Activated CD4-positive, alpha-beta T cell treated with anti-CD3 and anti-CD28 coated beads, Interleukin-2, amount 50 U/mL, for 24 hours (primary cell): ENCODE measurements around the gene USB1.
A peak's percentile ranks its signal among the peaks of the same experiment; 100 is the strongest.

Experiments used
- DNase-seq, 2 donors: peaks; one replicate each; pipeline ENCODE4 v3.0.0-alpha.2; 2020; ENCODE audit warnings: low read depth in 1 of 2, low spot score in 1 of 2

USB1 gene, protein sequence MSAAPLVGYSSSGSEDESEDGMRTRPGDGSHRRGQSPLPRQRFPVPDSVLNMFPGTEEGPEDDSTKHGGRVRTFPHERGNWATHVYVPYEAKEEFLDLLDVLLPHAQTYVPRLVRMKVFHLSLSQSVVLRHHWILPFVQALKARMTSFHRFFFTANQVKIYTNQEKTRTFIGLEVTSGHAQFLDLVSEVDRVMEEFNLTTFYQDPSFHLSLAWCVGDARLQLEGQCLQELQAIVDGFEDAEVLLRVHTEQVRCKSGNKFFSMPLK

DNA sequence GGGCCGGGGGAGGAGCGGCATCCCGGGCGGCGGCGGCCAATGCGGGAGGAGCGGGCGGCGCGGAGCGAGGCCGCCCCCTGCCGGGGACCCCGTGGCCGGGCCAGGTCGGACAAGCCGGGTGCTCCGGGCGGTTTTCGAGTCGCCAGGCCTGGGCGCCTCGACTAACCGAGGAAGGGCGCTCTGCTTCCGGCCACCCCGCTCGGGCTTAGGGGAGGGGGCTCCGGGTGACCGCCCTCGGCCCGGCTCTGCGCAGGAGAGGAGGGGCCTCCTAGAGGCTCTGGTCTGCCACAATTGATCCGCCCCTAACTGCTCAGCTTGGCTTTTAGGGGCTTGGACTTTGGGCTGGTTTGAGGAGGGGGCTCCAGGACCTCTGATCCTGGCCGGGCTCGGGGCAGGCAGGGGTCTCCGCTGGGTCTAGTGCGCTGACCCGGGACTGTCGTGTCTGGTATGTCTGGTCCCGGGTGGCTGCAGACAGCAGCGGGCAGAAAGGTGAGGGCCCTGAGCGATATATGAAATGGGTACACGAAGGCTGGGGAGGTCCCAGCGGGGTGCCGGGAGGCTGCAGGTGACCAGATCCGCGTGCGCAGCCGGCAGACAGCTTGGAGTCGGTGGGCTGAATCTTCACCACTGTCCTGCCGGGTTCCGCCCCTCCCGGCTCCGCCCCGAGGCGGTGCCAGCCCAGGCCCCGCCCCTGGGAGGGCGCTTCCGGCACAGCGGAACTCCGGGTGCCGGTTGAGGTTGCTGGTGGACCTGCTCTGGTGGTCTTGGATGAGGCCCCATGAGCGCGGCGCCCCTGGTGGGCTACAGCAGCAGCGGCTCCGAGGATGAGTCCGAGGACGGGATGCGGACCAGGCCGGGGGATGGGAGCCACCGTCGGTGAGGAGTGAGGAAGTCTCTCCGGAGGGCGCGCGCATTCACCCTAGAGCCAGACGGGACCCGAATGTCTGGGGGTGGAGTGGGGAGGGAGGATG is at the start of gene USB1:
TSS of gene USB1 (plus strand) at position 702 of the 971 bp plus-strand sequence. CDS start at position 779, 77 bp downstream.
- DNase-seq = peak; percentile 65 to 76

DNA sequence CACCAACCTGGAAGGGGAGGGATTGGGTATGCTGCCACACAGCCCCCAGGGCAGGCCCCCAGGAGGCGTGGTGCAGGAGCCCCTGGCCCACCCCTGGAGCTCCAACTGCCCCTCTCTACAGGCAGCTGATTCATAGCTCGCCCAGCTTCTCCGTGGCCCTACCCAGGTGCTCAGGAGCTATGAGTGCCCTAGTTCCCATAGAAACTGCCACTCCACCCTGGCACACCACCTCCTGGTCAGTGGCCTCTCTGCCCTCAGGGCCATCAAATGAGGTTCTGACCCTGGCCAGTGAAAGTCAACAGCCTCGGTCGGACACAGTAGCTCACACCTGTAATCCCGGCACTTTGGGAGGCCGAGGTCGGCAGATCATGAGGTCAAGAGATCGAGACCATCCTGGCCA is 48.3 kb upstream of the USB1 start:
- DNase-seq = no peak

DNA sequence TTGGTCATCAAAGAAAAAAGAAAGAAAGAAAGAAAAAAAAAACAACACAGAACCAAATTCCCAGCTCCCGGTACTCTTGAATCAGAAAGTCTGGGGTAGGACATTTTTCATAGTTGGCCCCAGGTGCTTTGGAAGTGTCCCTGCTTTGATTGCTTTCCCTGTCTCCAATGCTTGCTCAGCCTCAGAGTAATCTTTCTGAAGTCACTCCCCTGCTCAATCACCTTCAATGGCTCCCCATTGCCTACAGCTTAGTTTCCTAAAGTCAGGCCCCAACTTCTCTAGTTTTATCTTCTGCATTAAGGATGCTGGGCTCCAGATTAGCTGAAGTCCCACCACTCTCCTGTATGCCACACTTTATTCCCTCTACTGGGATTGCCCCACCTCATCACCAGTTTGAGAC is 47.4 kb upstream of the USB1 start:
- DNase-seq = no peak

DNA sequence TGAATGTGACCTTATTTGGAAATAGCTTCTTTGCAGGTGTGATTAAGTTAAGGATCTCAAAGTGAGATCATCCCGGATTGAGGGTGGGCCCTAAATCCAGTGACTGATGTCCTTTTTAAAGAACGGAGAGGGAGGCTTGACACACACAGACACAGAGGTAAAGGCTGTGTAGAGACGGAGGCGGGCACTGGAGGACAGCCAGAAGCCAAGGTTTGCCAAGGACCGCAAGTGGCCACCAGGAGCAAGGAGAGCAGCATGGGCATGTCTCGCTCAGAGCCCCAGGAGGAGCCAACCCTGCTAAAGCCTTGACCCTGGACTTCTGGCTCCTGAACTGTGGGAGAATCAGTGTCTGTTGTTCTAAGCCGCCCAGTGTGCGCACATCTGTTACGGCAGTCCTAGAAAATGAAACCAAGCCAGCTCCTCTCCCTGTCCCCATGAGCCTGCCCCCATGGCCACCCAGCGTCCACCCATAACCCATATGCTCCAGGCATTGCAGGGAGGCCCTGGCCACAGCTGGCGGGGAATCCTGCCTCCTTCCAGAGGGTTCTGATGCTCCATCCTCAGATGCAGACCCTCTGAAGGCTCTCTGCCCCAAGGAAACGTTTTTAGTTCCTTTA is 45.5 kb upstream of the USB1 start:
- no peak for DNase-seq

DNA sequence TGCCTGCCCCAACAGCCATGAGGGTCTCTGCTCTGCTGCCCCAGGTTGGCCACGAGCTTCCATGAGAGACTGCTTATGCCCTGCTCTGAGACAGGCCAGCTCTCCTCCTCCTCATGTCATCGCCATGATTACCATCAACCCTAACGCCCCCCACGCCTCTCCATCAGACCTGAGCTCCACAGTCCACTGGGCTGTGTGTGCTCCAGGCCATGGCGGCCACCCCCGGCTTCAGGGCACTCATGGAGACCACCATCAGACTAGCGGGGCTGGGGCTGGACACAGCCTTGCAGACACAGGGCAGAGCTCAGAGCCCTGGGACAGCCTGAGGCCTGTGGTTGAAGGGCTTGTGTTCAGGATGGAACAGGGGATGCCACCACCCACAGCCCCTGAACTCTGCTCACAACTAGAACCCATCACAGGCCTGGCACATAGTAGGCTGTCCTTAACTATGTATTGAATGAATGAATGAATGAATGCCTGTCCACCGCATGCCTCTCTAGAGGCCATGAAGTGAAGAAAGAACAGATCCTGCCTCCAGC is 44.9 kb upstream of the USB1 start:
- DNase-seq = no peak

DNA sequence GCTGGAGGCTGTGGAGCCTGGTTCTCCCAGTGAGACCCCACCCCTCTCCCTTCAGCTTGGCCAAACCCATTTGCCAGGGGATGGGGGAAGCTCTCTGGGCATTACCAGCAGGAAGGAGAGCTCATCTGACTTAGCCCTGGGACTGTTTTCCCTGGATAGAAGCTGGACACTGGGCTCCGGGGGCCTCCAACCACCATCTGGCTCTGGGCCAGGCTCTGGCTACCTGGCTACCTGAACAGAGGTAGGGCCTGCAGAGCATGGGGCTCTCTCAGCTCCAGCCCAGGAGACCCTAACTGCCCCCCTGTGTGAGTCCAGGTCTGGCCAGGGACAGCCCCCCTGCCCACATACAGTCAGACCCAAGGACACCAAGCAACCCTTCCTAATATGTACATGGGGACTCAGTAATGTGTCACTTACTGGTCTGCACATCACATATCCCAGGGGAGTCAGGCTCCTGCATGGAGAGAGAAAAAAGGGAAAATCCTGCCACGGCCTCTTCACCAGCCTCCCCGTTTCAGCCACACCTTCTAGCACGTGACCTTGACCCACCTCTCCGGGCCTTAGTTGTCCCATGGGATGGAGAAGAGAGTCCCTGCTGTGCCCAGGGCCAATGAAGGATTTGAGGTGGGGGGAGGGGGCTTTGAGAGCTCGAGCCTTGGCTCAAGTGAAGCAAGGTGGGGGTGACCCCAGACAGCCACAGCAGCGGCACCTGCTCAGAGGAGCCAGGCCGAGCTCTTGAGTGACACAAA is 44.1 kb upstream of the USB1 start:
- no peak for DNase-seq

DNA sequence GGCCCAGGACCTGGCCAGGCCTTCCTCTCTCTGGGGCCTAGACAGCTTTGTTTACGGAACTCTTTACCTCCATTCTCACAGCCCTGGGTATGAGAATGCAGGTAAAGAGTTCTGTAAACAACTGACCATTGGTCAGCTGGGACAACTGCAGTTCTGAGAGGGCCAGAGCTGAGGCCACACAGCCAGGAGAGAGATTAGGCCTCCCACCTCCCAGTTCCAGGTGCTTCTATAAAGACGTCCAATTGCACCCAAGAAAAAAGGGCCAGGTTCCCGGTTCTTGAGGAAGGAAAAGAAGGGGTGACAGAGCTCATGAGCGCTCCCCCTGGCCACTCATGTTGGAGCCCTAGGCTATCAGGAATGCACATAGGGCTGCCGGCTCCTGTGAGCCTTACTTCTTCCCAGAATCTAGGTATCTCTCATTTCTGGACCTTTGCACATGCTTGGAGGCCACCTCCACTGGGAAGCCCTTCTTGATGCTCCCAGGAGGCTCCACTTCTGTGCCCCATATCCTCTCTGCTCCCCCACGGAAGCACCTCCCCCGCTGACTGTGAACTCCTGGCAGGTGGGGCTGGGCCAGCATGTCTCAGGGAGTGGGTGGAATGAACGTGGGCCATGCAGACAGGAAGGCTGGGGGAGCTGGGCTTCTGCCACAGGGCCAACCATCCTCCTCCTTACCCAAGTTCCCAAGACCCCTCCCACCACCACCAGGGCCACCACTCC is 43.4 kb upstream of the USB1 start:
- DNase-seq = no peak

DNA sequence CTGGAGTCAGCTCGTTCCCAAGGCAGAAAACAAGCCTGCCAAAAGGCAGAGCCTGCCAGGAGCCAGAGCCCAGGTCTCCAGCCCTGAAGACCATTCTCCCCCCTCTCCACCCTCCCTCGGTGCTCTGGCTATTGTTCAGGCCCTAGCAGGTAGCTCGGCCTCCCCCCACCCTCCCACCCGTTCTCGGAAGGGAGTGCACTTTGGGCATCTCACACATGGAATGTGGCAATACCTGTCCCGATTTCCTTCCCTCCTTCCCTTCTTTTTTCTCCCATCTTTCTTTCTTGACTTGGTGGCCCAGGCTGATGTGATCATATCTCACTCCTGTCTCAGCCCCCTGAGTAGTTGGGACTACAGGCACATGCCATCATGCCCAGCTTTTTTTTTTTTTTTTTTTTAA is 42.7 kb upstream of the USB1 start:
- DNase-seq = no peak

DNA sequence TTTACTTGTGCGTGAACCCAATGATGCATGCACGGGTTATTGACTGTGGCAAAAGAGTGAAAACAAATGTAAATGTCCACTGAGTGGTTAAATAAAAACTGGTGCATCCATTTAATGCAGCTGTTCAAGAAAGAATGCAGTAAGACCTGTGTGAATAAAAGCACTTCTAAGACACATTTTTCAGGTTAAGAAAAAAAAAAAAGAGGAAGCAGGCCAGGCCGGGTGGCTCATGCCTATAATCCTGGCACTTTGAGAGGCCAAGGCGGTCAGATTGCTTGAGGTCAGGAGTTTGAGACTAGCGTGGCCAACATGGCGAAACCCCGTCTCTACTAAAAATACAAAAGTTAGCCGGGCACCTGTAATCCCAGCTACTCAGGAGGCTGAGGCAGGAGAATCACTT is 42.1 kb upstream of the USB1 start:
- no peak for DNase-seq

DNA sequence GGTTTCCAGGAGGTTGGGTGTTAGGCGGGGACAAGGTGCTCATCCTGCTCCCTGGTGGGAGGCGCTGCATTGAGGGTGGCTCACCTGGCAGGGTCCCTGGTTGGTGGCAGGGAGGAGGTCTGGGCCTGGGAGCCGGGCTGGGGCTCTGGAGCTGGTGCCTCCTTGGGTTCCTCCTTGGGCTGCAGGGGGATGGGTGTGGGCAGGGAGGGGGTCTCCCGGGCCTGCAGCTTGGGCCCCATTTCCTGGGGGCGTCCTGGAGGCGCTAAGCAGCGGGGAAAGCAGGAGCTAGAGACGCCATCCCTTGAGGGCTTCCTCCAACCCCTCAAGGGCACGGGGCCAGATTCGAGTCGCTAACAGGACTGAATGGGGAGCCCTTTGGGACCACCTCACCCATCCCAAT is 41.4 kb upstream of the USB1 start:
- DNase-seq = no peak

DNA sequence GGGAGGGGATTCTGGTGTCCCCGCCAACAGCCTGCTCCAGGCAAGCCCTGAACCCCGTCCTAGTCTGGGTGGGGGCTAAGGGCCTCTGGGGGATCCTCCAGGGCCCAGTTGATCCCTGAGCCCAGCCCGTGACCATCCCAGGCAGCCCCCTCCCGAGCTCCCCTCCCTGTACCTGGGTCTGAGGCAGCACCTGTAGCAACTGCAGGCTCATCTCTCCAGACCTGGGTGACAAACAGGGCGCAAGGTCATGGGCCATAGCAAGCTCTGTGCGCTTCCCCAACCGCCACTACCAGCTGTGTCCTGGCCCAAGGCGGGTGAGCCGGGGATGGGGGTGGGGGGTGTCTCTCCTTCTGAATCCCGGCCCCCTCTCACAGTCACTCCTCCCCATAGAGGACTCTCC is 40.9 kb upstream of the USB1 start:
- no peak for DNase-seq

DNA sequence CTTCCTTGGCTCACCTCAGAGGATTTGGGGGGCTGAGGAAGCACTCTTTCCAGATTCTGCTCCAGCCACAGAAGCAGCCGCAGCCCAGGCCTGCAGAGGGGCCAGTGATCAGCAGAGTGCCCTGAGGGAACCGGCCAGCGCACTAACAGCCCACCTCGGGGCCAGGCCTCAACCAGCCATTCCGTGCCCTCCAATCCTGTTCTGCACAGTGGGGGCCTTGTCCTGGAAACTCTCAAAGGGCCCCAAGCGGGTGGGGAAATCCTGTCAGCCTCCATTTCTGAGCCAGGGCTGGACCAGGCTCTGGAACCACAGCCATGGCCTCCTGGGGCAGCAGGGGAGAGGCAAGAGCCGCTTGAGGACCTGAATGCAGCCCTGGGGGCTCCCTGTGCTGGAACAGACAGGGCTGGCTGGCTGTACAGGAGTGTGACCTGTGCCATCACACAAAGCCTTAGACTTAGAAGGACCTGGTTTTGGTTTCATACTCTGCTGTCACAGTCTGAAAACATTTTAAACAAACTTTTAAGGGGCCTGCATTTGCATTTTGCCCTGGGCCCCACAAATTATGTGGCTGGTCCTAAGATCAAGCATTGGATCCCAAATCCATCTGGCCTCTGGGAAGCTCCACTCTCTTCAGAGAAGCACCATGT is 40.3 kb upstream of the USB1 start:
- no peak for DNase-seq

DNA sequence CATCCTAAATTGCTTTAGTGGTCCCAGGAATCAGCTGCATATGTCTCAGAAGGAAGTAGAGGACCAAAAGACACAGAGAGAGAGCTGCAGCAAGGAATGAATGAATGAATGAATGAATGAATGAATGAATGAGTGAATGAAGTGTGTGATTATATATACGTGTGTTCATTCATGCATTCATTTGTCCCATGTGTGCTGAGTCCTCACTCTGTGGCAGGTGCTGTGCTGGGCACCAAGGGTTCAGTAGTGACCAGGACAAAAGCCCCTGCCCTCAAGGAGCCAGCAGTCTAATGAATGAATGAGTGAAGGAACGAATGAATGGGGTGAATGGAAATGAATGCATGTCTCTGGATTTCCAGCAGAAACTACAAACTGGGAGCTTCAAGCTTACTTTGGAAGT is 39.7 kb upstream of the USB1 start:
- DNase-seq = no peak

DNA sequence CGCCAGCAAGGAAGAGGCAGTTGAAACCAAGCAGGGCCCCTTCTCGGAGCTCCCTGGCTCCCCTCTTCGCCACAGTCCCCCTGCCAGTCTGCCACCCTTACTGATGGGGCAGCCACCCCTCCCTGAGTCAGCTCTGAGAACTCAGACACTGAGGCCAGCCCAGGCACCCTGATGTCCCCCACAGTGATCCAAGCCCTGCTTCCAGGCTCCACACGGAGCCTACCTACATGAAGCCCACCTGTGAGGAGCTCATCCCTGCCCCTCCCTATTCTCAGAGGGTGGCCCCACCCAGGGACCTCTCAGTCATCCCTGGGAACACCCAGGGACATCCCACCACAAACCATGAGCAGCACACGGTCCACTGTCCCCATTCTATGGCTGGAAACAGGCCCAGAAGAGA is 39.2 kb upstream of the USB1 start:
- DNase-seq = no peak

DNA sequence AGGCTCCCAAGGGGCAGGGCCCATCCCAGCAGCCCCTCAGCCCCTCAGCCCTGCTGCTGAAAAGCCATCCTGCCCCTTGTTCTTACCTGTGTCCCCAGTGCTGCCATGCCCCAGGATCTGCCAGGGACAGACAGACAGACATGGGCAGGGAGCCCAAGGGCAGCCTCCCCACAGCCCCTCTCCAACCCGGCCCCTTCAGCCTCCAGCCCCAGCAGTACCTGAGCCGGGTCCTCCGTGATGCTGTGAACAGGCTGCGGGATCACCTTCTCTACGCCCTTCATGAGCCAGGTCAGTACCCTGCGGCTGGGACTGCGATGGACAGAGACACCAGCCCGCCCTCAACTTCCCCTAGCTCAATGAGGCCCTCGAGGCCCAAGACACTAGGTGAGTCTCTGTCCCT is 38.5 kb upstream of the USB1 start:
- DNase-seq = no peak

DNA sequence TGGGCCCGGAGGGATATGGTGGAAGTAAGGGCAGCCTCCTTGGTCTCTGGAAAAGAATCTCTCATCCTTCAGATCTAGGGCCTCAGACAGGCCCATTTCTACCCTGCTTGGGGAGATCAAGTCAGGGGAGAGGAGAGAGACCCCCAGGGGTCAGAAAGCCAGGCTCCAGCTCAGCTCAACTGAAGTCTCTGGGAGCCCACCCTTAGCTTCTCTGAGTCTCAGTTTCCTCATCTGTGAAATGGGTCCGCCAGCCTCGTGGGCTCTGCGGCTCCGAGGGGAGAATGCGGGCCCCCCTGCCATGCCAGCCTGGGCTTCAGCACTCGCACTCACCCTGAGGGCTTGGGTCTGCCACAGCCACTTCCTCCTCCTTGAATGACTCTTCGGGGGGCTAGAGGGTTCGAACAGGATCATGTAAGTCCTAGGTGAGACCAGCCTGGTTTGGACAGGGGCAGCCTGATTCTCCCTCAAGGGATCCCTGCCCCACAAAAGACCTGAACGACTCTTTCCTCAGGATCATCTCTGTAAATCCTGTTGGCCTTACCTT is 37.0 kb upstream of the USB1 start:
- no peak for DNase-seq

DNA sequence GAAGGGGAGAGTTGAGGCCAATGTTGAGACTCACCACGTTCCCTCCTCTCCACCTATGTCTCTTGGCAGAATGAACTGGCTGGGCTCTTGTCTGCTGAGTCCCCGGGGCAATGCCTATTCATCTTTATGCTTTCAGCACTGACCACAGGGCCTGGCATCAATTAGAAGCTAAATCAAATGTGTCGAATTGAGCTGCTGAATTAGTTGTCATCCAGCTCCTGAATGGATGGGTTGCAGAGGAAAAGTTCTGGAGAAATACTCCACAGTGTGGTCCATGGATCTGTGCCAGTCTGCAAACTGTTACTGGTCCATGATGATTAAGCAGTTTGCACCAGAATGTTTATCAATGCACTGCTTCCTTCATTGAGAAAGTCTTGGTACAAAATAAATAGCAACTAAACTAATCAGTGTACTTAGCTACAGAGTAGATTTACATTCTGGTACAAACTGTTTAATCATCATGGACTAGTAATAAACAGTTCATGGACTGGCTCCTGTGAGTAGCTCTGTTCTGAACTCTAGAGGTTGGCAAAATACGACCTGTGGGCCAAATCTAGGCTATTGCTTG is 34.9 kb upstream of the USB1 start:
- no peak for DNase-seq

DNA sequence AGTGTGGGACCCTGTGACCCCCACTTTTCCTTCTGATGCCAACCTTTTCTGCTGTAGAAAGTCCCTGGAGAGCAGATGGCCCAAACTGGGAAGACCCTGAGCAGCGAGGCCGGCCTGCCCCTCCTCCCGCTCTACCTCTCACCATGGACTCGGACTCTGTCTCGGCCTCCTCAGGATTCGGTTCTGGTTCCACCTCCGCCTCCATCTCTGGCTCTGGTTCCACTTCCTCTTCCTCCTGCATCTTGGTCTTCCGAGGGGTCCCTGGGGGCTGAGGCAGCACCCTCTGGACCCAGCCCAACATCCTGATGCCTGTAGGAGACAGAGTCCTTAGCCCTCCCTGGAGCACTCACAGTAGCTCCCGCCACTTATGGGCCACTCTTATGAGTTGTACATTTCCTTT is 34.2 kb upstream of the USB1 start:
- no peak for DNase-seq

DNA sequence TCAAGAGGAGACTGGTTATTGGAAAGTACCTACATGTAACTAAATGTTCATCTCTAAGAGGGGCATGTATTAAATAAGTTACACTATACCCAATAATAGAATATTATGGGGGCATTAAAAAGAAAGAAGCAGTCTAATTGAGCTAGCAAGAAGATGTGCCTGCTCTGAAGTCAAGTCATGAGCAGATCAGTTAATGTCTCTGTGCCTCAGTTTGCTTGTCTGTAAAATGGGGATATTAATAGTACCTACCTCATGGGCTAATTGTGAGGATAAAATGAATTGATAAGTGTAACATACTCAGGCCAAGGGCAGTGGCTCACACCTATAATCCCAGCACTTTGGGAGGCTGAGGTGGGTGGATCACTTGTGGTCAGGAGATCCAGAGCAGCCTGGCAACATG is 33.3 kb upstream of the USB1 start:
- DNase-seq = no peak
